NOMO-1 treated with dmso at 0.1 percent for 144 hours (cell line): ENCODE data around the gene POLR3K.
A peak's percentile ranks its signal among the peaks of the same experiment; 100 is the strongest.

Source experiments
- DNase-seq: peaks from one replicate; lab custom pipeline; 2025; ENCODE audit not compliant: unreplicated experiment; lab: John Stamatoyannopoulos, UW

The POLR3K gene

GRCh38 chr16:79151-80054, 26.0 kb upstream of the POLR3K start:
- DNase-seq, result no peak

GRCh38 chr16:78444-79150, 25.2 kb upstream of the POLR3K start:
- DNase-seq, result no peak

GRCh38 chr16:77807-78443, 24.5 kb upstream of the POLR3K start, which contains the start of gene MPG:
Gene MPG (plus strand): TSS chr16:78225. CDS start chr16:78310, 85 bp downstream.
- DNase-seq, result peak; percentile 75

- peak; percentile 33 for DNase-seq
Measured at GRCh38 chr16:77273-77806, 23.9 kb upstream of the POLR3K start.

GRCh38 chr16:76535-77272, 23.3 kb upstream of the POLR3K start:
- no peak for DNase-seq

GRCh38 chr16:75580-76501, 22.4 kb upstream of the POLR3K start:
- peak; percentile 67 for DNase-seq

GRCh38 chr16:74747-75334, 21.4 kb upstream of the POLR3K start:
- DNase-seq, result no peak

- DNase-seq, result no peak
Measured at GRCh38 chr16:74051-74746, 20.8 kb upstream of the POLR3K start.

GRCh38 chr16:72561-73548, 19.4 kb upstream of the POLR3K start, which contains the start of gene RHBDF1:
Gene RHBDF1 (minus strand): TSS chr16:72631. CDS start chr16:65015, 7,616 bp downstream.
- DNase-seq, result no peak

- no peak for DNase-seq
Measured at GRCh38 chr16:71540-72401, 18.4 kb upstream of the POLR3K start.

- DNase-seq, result no peak
Measured at GRCh38 chr16:71210-71539, 17.8 kb upstream of the POLR3K start.

- no peak for DNase-seq
Measured at GRCh38 chr16:69181-69580, 15.8 kb upstream of the POLR3K start.

- DNase-seq, result no peak
Measured at GRCh38 chr16:67884-68789, 14.7 kb upstream of the POLR3K start.

- no peak for DNase-seq
Measured at GRCh38 chr16:67183-67791, 13.9 kb upstream of the POLR3K start.
